ENCODE measurements around the gene NBEA. TPM values are rescaled to one million over a fixed set of nuclear protein-coding genes. Genes with fewer than 3 reads are reported as not detected.

NBEA gene
- total RNA-seq, 3 donors from 2014 or later: 7.5 to 18.6 (median 16.1) TPM

GRCh38 chr13:35565273-35565672 lies 623.2 kb downstream of the NBEA start:
- H3K4me1 ChIP-seq: no peaks in the 10 kb centered on the region
- H3K27me3 ChIP-seq: no peaks in the 10 kb centered on the region
- H3K27ac ChIP-seq: no peak overlapping the region
- H3K4me3 ChIP-seq: no peak overlapping the region
- no peaks in the 10 kb centered on the region for H3K9me3 ChIP-seq
- DNase-seq (ENCODE audit: low spot score in 2 of 2): no peak
- TF ChIP-seq POLR2A (IDR thresholded peaks at IDR 0.05) (no peak), POLR2AphosphoS5 (IDR thresholded peaks at IDR 0.05) (no peak), CTCF (IDR thresholded peaks at IDR 0.05) (no peak)
- intact Hi-C loops (cut with DNase I; ENCODE audit: low total_unique reads): no loop called here
- H3K36me3 ChIP-seq: peaks cover 4% of the 10 kb centered on the region

GRCh38 chr13:35566340-35566739 lies 624.3 kb downstream of the NBEA start:
- DNase-seq (ENCODE audit: low spot score in 2 of 2): no peak
- TF ChIP-seq POLR2A (IDR thresholded peaks at IDR 0.05) (no peak), CTCF (IDR thresholded peaks at IDR 0.05) (no peak), POLR2AphosphoS5 (IDR thresholded peaks at IDR 0.05) (no peak)
- intact Hi-C loops (cut with DNase I; ENCODE audit: low total_unique reads): no loop called here
- no peaks in the 10 kb centered on the region for H3K27me3 ChIP-seq
- H3K27ac ChIP-seq: no peak overlapping the region
- no peaks in the 10 kb centered on the region for H3K9me3 ChIP-seq
- no peaks in the 10 kb centered on the region for H3K4me1 ChIP-seq
- peaks cover 4% of the 10 kb centered on the region for H3K36me3 ChIP-seq
- H3K4me3 ChIP-seq: no peak overlapping the region

GRCh38 chr13:35567406-35567980 lies 625.4 kb downstream of the NBEA start:
- Histone ChIP-seq H3K9me3 (no peaks in the 10 kb centered on the region), H3K4me1 (no peaks in the 10 kb centered on the region), H3K36me3 (peaks cover 4% of the 10 kb centered on the region), H3K27ac (no peak overlapping the region), H3K4me3 (no peak overlapping the region), H3K27me3 (no peaks in the 10 kb centered on the region)
- no peak for DNase-seq (ENCODE audit: low spot score in 2 of 2)
- intact Hi-C loops (cut with DNase I; ENCODE audit: low total_unique reads): no loop called here
- TF ChIP-seq POLR2AphosphoS5 (IDR thresholded peaks at IDR 0.05) (no peak), CTCF (IDR thresholded peaks at IDR 0.05) (no peak), POLR2A (IDR thresholded peaks at IDR 0.05) (no peak)

DNA sequence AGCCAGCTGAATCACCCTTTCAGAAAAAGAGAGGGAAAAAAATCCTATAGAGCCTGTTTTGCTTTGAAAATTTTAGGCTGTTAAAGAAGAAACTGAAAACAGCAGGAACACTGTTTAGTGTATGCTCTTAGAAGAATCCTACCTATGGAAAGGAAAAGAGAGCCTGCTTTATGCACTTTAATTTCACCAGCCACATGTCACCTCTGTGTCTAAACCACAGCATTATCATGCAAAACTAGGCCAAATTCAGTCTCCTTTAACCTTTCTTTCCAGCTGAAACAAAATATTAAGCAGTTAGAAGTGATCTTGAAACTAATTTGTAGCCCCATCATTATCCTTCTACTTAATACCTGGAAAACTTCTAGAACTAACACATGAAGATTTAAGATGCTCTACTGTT lies 631.6 kb downstream of the NBEA start:
- Histone ChIP-seq H3K27ac (no peak overlapping the region), H3K4me3 (no peak overlapping the region), H3K4me1 (no peaks in the 10 kb centered on the region), H3K27me3 (no peaks in the 10 kb centered on the region), H3K36me3 (no peaks in the 10 kb centered on the region), H3K9me3 (no peaks in the 10 kb centered on the region)
- TF ChIP-seq POLR2A (IDR thresholded peaks at IDR 0.05): no peak
- TF ChIP-seq POLR2AphosphoS5 (IDR thresholded peaks at IDR 0.05): no peak
- no peak for TF ChIP-seq CTCF (IDR thresholded peaks at IDR 0.05)
- intact Hi-C loops (cut with DNase I; ENCODE audit: low total_unique reads): no loop called here
- no peak for DNase-seq (ENCODE audit: low spot score in 2 of 2)

DNA sequence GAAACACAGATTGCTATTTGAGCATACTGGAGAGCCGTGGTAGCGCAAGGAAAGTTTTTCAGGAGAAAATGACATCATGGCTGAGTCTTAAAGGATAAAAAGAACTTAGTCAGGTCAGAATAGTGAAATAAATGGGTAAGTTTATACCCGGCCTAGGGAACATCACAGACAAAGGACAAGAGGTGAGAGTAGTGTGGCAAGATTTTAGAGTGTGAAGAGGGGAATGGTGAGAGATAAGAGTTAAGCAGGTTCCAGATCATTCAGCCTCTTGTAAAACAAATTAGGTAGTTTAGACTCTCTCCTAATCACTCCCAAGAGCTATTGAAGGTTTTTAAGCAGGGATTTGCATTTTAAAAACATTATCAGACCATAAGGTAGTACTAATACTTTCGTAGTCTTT lies 650.4 kb downstream of the NBEA start:
- Histone ChIP-seq H3K27me3 (no peaks in the 10 kb centered on the region), H3K4me1 (no peaks in the 10 kb centered on the region), H3K36me3 (no peaks in the 10 kb centered on the region), H3K4me3 (no peak overlapping the region), H3K27ac (no peak overlapping the region), H3K9me3 (no peaks in the 10 kb centered on the region)
- TF ChIP-seq CTCF (IDR thresholded peaks at IDR 0.05) (no peak), POLR2AphosphoS5 (IDR thresholded peaks at IDR 0.05) (no peak), POLR2A (IDR thresholded peaks at IDR 0.05) (no peak)
- no peak for DNase-seq (ENCODE audit: low spot score in 2 of 2)
- intact Hi-C loops (cut with DNase I; ENCODE audit: low total_unique reads): no loop called here

All from breast epithelium (tissue), 4 donors.